Measurements from ENCODE around the gene RPGRIP1. TPM values are rescaled to one million over a fixed set of nuclear protein-coding genes. Genes with fewer than 3 reads are reported as not detected.
"Not testable (repeated sequence)": the region's sequence is repeated elsewhere in the genome, so short reads cannot be mapped to it uniquely, and the experiment has no call there.

RPGRIP1 gene
- total RNA-seq, 2 experiments from 2014 or later = 0.08 to 0.22 TPM

- H3K36me3 Mint-ChIP-seq = peaks cover 54% of the 10 kb centered on the region
- no peaks in the 10 kb centered on the region for H3K27me3 Mint-ChIP-seq
- no peak for DNase-seq
- no peaks in the 10 kb centered on the region for H3K9me3 Mint-ChIP-seq
- H3K4me3 Mint-ChIP-seq = peak overlapping the region; percentile 100
- peaks cover 32% of the 10 kb centered on the region for H3K4me1 Mint-ChIP-seq
- peak overlapping the region; percentile 100 for H3K27ac Mint-ChIP-seq
Observed at GRCh38 chr14:21268617-21269251, 11.1 kb upstream of the RPGRIP1 start.

GRCh38 chr14:21269252-21270046 is 10.4 kb upstream of the RPGRIP1 start, which contains the start of gene HNRNPC:
TSS of gene HNRNPC (minus strand) at chr14:21269442. CDS start at chr14:21234193, 35,249 bp downstream.
- Mint-ChIP-seq H3K27ac (peak within 1 kb of the TSS; percentile 100), H3K9me3 (no peaks in the 10 kb centered on the region), H3K4me3 (peak within 1 kb of the TSS; percentile 100), H3K36me3 (peaks cover 48% of the 10 kb centered on the region), H3K4me1 (peaks cover 25% of the 10 kb centered on the region), H3K27me3 (no peaks in the 10 kb centered on the region)
- DNase-seq = peak; percentile 100

DNA sequence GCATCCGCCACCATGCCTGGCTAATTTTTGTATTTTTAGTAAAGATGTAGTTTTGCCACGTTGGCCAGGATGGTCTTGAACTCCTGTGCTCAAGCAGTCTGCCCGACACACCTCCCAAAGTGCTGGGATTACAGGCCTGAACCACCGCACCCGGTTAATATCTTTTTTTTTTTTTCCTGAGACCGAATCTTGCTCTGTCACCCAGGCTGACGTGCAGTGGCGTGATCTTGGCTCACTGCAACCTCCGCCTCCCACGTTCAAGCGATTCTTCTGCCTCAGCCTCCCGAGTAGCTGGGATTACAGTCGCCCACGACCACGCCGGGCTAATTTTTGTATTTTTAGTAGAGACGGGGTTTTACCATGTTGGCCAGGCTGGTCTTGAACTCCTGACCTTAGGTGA is 7.2 kb upstream of the RPGRIP1 start:
- peaks cover 16% of the 10 kb centered on the region for H3K36me3 Mint-ChIP-seq
- not testable (repeated sequence) for H3K27me3 Mint-ChIP-seq, H3K9me3 Mint-ChIP-seq, H3K27ac Mint-ChIP-seq, H3K4me1 Mint-ChIP-seq, DNase-seq, H3K4me3 Mint-ChIP-seq

DNA sequence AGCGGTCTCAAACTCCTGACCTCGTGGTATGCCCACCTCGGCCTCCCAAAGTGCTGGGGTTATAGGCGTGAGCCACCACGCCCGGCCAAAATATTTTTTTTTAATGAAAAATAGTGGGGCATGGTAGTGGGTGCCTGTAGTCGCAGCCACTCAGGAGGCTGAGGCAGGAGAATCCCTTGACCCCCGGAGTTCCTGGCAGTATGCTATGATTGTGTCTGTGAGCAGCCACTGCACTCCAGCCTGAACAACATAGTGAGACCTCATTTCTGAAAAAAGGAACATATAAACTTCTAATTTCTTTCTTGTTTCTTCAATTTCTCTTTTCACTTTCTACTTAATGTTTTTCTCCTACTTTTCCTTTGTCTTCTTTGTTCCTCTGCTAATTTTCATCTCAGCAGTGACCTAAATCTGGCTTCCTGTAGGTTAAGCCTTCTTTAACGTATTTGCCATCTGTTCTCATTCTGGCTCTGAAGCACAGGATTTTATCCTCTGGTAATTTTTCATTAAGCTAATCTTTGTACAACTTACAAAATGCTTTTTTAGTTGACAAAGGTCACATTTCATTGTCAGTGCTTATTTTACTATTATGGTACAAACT is 4.5 kb upstream of the RPGRIP1 start:
- Mint-ChIP-seq H3K4me3 (no peak overlapping the region), H3K27me3 (no peaks in the 10 kb centered on the region), H3K4me1 (no peaks in the 10 kb centered on the region), H3K36me3 (no peaks in the 10 kb centered on the region), H3K27ac (no peak overlapping the region), H3K9me3 (no peaks in the 10 kb centered on the region)
- no peak for DNase-seq

DNA sequence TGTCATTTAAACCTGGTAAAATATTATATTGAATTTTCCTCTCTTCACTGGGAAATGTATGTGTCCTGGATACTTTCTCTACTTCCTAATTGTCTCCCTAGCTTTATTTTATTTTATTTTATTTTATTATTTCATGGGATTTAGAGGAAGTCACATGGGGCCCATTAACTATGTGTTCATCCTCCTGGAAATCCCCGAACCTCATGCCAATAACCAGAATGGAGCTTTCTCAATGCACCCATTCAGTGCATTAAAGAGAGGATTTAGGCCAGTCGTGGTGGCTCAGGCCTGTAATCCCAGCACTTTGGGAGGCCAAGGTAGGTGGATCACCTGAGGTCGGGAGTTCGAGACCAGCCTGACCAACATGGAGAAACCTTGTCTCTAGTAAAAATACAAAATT is 1.3 kb upstream of the RPGRIP1 start:
- no peaks in the 10 kb centered on the region for H3K9me3 Mint-ChIP-seq

DNA sequence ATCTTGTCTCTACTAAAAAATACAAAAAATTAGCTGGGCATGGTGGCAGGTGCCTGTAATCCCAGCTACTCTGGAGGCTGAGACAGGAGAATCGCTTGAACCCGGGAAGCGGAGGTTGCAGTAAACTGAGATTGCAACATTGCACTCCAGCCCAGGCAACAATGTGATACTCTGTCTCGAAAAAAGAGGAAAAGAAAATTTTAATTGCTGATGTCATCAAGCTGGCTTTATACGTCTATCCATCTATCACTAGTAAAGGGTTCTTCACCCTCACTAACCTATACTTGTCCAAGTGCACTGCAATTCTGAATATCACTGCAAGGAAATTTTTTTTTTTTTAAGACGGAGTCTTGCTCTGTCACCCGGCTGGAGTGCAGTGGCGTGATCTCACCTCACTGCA is 2.0 kb downstream of the RPGRIP1 start:
- H3K9me3 Mint-ChIP-seq, H3K36me3 Mint-ChIP-seq, H3K4me1 Mint-ChIP-seq, H3K27ac Mint-ChIP-seq, H3K4me3 Mint-ChIP-seq, H3K27me3 Mint-ChIP-seq, DNase-seq: not testable (repeated sequence)

More for the DNA sequence above, 1.3 kb upstream of the RPGRIP1 start:
- no peaks in the 10 kb centered on the region for H3K4me1 Mint-ChIP-seq
- H3K36me3 Mint-ChIP-seq = no peaks in the 10 kb centered on the region
- no peak overlapping the region for H3K4me3 Mint-ChIP-seq
- no peak for DNase-seq
- no peaks in the 10 kb centered on the region for H3K27me3 Mint-ChIP-seq
- no peak overlapping the region for H3K27ac Mint-ChIP-seq

DNA sequence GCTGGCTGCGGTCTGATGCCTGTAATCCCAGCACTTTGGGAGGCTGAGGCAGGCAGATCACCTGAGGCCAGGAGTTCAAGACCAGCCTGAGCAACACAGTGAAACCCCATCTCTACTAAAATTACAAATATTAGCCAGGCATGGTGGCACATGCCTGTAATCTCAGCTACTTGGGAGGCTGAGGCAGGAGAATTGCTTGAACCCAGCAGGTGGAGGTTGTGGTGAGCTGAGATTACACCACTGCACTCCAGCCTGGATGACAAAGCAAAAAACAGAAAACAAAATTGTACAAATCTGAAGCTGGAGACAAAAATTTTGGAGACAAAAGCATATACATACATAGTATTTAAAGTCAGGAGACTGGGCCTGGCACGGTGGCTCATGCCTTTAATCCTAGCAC is 6.6 kb downstream of the RPGRIP1 start:
- not testable (repeated sequence) for H3K36me3 Mint-ChIP-seq, H3K9me3 Mint-ChIP-seq

DNA sequence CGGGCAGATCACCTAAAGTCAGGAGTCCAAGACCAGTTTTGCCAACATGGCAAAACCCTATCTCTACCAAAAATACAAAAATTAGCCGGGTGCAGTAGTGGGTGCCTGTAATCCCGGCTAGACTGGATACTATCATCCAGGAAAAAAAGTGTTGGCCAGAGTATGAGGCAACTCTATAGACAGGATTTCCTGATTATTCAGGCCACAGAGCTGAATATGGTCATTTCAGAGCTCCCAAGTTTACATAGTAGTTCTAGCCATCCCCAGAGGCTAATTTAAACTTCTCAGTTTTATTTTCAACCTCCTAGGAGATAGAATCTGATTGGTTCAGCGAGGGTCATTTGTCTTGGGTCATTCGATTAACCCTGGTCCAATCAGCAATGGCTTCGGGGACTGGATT is 7.3 kb downstream of the RPGRIP1 start:
- no peak for DNase-seq
- H3K4me3 Mint-ChIP-seq = no peak overlapping the region
- H3K9me3 Mint-ChIP-seq = no peaks in the 10 kb centered on the region
- H3K27me3 Mint-ChIP-seq = no peaks in the 10 kb centered on the region
- H3K36me3 Mint-ChIP-seq = no peaks in the 10 kb centered on the region
- no peak overlapping the region for H3K27ac Mint-ChIP-seq
- no peaks in the 10 kb centered on the region for H3K4me1 Mint-ChIP-seq

More for the DNA sequence above, 6.6 kb downstream of the RPGRIP1 start:
- DNase-seq, H3K27ac Mint-ChIP-seq, H3K4me1 Mint-ChIP-seq, H3K4me3 Mint-ChIP-seq, H3K27me3 Mint-ChIP-seq: not testable (repeated sequence)

GRCh38 chr14:21294026-21294425 is 14.1 kb downstream of the RPGRIP1 start:
- H3K36me3 Mint-ChIP-seq, H3K27ac Mint-ChIP-seq, H3K4me1 Mint-ChIP-seq, H3K4me3 Mint-ChIP-seq, DNase-seq, H3K9me3 Mint-ChIP-seq: not testable (repeated sequence)
- H3K27me3 Mint-ChIP-seq = peaks cover 12% of the 10 kb centered on the region

DNA sequence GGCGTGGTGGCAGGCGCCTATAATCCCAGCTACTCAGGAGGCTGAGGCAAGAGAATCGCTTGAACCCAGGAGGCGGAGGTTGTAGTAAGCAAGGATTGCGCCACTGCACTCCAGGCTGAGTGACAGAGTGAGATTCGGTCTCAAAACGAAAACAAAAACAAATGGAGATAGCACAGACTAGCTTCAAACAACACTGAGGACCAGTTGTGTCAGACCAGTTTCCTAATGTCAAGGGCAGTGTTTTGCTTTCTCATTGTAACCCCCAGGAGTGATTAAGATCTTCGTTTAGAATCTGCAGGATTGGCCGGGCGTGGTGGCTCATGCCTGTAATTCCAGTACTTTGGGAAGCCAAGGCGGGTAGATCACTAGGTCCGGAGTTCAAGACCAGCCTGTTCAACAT is 18.5 kb downstream of the RPGRIP1 start:
- no peaks in the 10 kb centered on the region for H3K36me3 Mint-ChIP-seq
- peaks cover 2% of the 10 kb centered on the region for H3K4me1 Mint-ChIP-seq
- peaks cover 35% of the 10 kb centered on the region for H3K27me3 Mint-ChIP-seq
- H3K27ac Mint-ChIP-seq = no peak overlapping the region
- peak overlapping the region; percentile 22 for H3K4me3 Mint-ChIP-seq
- no peak for DNase-seq
- H3K9me3 Mint-ChIP-seq = no peaks in the 10 kb centered on the region

GRCh38 chr14:21299562-21300130 is 19.8 kb downstream of the RPGRIP1 start:
- no peaks in the 10 kb centered on the region for H3K36me3 Mint-ChIP-seq
- peaks cover 2% of the 10 kb centered on the region for H3K4me1 Mint-ChIP-seq
- peaks cover 35% of the 10 kb centered on the region for H3K27me3 Mint-ChIP-seq
- no peak for DNase-seq
- no peaks in the 10 kb centered on the region for H3K9me3 Mint-ChIP-seq
- H3K27ac Mint-ChIP-seq = no peak overlapping the region
- H3K4me3 Mint-ChIP-seq = no peak overlapping the region

DNA sequence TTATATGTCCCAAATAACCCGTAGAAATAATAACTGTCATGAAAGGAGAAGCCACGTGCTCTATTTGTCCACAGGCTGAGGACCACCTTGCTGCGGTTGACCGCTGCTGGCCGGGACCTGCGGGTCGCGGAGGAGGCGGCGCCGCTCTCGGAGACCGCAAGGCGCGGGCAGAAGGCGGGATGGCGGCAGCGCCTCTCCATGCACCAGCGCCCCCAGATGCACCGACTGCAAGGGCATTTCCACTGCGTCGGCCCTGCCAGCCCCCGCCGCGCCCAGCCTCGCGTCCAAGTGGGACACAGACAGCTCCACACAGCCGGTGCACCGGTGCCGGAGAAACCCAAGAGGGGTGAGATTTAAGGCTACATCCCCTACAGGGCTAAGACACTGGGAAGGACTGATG is 21.0 kb downstream of the RPGRIP1 start:
- Mint-ChIP-seq H3K4me3 (peak overlapping the region; percentile 10), H3K4me1 (peaks cover 2% of the 10 kb centered on the region)

GRCh38 chr14:21302013-21302835 is 22.3 kb downstream of the RPGRIP1 start:
- H3K36me3 Mint-ChIP-seq = no peaks in the 10 kb centered on the region
- peaks cover 34% of the 10 kb centered on the region for H3K27me3 Mint-ChIP-seq
- H3K4me3 Mint-ChIP-seq = no peak overlapping the region
- H3K27ac Mint-ChIP-seq = no peak overlapping the region
- DNase-seq = no peak
- peaks cover 2% of the 10 kb centered on the region for H3K4me1 Mint-ChIP-seq
- no peaks in the 10 kb centered on the region for H3K9me3 Mint-ChIP-seq

More for the DNA sequence above, 21.0 kb downstream of the RPGRIP1 start:
- H3K36me3 Mint-ChIP-seq = no peaks in the 10 kb centered on the region
- H3K27ac Mint-ChIP-seq = no peak overlapping the region
- no peaks in the 10 kb centered on the region for H3K9me3 Mint-ChIP-seq
- H3K27me3 Mint-ChIP-seq = peaks cover 35% of the 10 kb centered on the region
- peak; percentile 36 for DNase-seq

- not testable (repeated sequence) for DNase-seq, H3K36me3 Mint-ChIP-seq, H3K4me1 Mint-ChIP-seq, H3K4me3 Mint-ChIP-seq, H3K27ac Mint-ChIP-seq, H3K9me3 Mint-ChIP-seq
- H3K27me3 Mint-ChIP-seq = peaks cover 28% of the 10 kb centered on the region
Observed at GRCh38 chr14:21302836-21303140, 22.9 kb downstream of the RPGRIP1 start.

DNA sequence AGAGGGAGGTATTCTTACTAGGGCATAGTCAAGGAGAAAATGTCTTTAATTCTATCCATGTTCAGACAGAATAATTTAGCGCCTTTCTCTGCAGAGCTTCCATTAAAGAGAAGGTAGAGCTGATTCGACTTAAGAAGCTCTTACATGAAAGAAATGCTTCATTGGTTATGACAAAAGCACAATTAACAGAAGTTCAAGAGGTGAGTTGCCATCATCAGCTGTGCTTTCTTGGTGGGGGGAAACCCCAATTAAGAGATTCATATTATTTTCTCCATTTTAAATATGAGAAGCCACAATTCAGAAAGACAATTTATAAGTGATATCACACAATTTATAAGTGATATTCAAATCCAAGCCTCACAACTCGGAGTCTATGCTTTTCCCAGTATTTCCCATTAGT is 27.8 kb downstream of the RPGRIP1 start:
- Mint-ChIP-seq H3K9me3 (peaks cover 3% of the 10 kb centered on the region), H3K27ac (no peak overlapping the region), H3K4me3 (no peak overlapping the region), H3K4me1 (peaks cover 20% of the 10 kb centered on the region), H3K27me3 (no peaks in the 10 kb centered on the region), H3K36me3 (peaks cover 1% of the 10 kb centered on the region)
- DNase-seq = no peak
